GM21381 (cell line): ENCODE data around the gene CH25H.

Experiments used
- ATAC-seq: cut with Tn5 transposase; IDR thresholded peaks from one replicate; pipeline ENCODE4 v1.9.1; 2021; ENCODE audit warnings: mild to moderate bottlenecking, moderate library complexity; ENCODE audit not compliant: unreplicated experiment

CH25H gene

DNA sequence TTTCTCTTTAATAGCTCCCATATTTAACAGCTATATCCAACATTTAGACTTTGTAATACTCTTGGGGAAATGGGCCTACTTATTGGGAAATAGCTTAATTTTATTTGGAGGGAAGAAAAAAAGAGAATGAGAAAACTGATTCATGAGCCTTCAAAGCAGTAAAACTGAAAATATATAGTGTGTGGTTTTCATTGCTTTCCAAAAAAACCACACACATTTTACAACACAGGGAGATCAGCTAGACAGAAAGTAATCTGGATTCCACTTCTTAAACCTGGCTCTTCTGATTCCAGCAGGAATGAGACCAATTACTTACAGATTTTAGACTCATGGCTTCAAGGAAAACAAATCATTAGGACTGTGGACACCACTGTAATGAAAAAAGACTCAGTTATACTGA lies 48.7 kb downstream of the CH25H start:
- no peak for ATAC-seq

DNA sequence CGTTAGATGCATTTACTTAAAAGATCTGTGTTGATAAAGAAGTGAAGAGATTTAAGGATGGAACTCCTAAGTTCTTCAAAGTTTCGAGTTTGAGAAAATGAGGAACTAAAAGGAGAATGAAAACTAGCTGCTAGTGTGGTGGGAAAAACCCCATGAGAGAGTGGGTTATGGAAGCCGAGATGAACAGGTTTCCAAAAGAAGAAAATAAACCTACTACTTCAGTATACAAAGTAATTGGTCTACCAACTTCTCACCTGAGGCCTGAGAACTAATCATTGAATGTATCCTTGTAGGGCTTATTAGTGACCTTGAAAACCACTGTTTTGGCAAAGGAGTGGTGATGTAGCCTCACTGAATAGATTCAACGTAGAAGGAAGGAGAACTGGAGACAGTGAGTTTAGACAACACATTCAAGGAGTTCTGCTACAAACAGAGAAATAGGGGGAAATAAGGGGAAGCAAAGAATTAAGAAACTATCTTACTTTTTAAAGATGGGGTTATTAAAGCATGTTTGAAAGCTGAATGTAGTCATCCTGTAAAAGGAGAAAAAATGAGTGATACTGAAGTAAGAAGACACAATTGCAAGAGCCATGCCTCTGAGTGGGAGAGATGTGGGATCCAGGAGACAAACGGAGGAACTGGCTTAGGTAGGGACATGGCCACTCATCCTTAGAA lies 50.8 kb downstream of the CH25H start:
- ATAC-seq: no peak
